PC-3 (cell line): Measurements from ENCODE around the gene INCA1. TPM values are rescaled to one million over a fixed set of nuclear protein-coding genes. Genes with fewer than 3 reads are reported as not detected.

Source experiments
- ATAC-seq: fragments of 200-7000 bp; cut with Tn5 transposase; 2 replicates; pipeline ENCODE4 v1.9.1; 2020; ENCODE audit warnings: mild to moderate bottlenecking, moderate library complexity
- BruUV-seq: library from RNA; stranded (reverse); fragments of 400-500 nt; replicated peaks from 2 replicates; lab custom pipeline; 2021; lab: Mats Ljungman, UMichigan
- CTCF ChIA-PET: fragments of 300-600 bp; sonication (Branson Sonifier 250); formaldehyde crosslinking; loops from one replicate; lab custom pipeline; 2022; ENCODE audit warnings: antibody characterized with exemption; lab: Charles Lee
- POLR2A ChIA-PET: fragments of 300-600 bp; sonication (Branson Sonifier 250); formaldehyde crosslinking; loops from one replicate; lab custom pipeline; 2022; ENCODE audit warnings: antibody characterized with exemption; ENCODE audit not compliant: unreplicated experiment; lab: Charles Lee
- DNase-seq: peaks from one replicate; pipeline ENCODE4 v3.0.0-alpha.2; 2015
- H2AFZ ChIP-seq: fragments of 300-600 bp; sonication (generic); 2 replicates; pipeline ENCODE4 v1.6.0; 2016; ENCODE audit warnings: antibody characterized with exemption, low read length
- H3F3A ChIP-seq: fragments of 300-600 bp; sonication (generic); one replicate; pipeline ENCODE4 v1.6.0; 2017; ENCODE audit warnings: antibody characterized with exemption, low read length, control low read depth, mild to moderate bottlenecking; ENCODE audit not compliant: unreplicated experiment
- H3K27ac ChIP-seq: fragments of 300-600 bp; sonication (generic); 2 replicates; pipeline ENCODE4 v1.5.1; 2016; ENCODE audit warnings: mild to moderate bottlenecking, low read length
- H3K27me3 ChIP-seq: fragments of 300-600 bp; sonication (generic); 2 replicates; pipeline ENCODE4 v1.6.1; 2016; ENCODE audit warnings: low read length, mixed read lengths
- H3K36me3 ChIP-seq: fragments of 300-600 bp; sonication (generic); 2 replicates; pipeline ENCODE4 v1.6.1; 2016; ENCODE audit warnings: low read depth, mixed run types, low read length, mixed read lengths
- H3K4me1 ChIP-seq: fragments of 300-600 bp; sonication (generic); 2 replicates; pipeline ENCODE4 v1.5.1; 2016; ENCODE audit warnings: low read length; ENCODE audit not compliant: insufficient read depth
- H3K4me2 ChIP-seq: fragments of 300-600 bp; sonication (generic); 2 replicates; pipeline ENCODE4 v1.6.0; 2016; ENCODE audit warnings: low read length
- H3K4me3 ChIP-seq: fragments of 300-600 bp; sonication (generic); 2 replicates; pipeline ENCODE4 v1.5.1; 2016; ENCODE audit warnings: mild to moderate bottlenecking, low read length, mixed read lengths
- H3K79me2 ChIP-seq: fragments of 300-600 bp; sonication (generic); 2 replicates; pipeline ENCODE4 v1.6.1; 2017; ENCODE audit warnings: low read length, mixed read lengths
- H3K9ac ChIP-seq: fragments of 300-600 bp; sonication (generic); 2 replicates; pipeline ENCODE4 v1.6.0; 2016; ENCODE audit warnings: mild to moderate bottlenecking, low read length
- H3K9me2 ChIP-seq: fragments of 300-600 bp; sonication (generic); replicated peaks from 2 replicates; pipeline ENCODE4 v1.6.1; 2016; ENCODE audit warnings: mixed run types, low read length, mixed read lengths
- H3K9me3 ChIP-seq: fragments of 300-600 bp; sonication (generic); 2 replicates; pipeline ENCODE4 v1.6.1; 2016; ENCODE audit warnings: low read length, mixed read lengths
- H4K20me1 ChIP-seq: fragments of 300-600 bp; sonication (generic); 2 replicates; pipeline ENCODE4 v1.6.1; 2016; ENCODE audit warnings: low read length, mixed read lengths
- CTCF ChIP-seq: fragments of 300-600 bp; sonication (generic); conservative IDR thresholded peaks from 2 replicates; pipeline ENCODE4 v1.5.1; 2017; ENCODE audit warnings: antibody characterized with exemption, low read depth, mild to moderate bottlenecking, low read length
- EZH2 ChIP-seq: fragments of 300-600 bp; sonication (generic); IDR thresholded peaks from one replicate; pipeline ENCODE4 v1.6.1; 2017; ENCODE audit warnings: antibody characterized with exemption, mild to moderate bottlenecking, low read length; ENCODE audit not compliant: unreplicated experiment
- EZH2phosphoT487 ChIP-seq: fragments of 300-600 bp; sonication (generic); IDR thresholded peaks from 2 replicates; pipeline ENCODE4 v1.6.1; 2018; ENCODE audit warnings: mild to moderate bottlenecking, antibody characterized with exemption, low read length, borderline replicate concordance
- intact Hi-C: fragments of 100-400 bp; cut with micrococcal nuclease; formaldehyde crosslinking; loops from 2 replicates; pipeline ENCODE4 v1.9.0; 2023
- total RNA-seq: library from RNA; depleted of rRNA; stranded (reverse); fragments of >200 nt; gene quantifications from 2 replicates; pipeline ENCODE4 v1.2.3, GENCODE V29; 2014

INCA1 gene
- total RNA-seq, 1 experiment from 2014 or later = not detected

- Histone ChIP-seq H3K9me3 (no peaks in the 10 kb centered on the region), H3K4me3 (peak overlapping the region; percentile 90), H3K79me2 (peaks cover 82% of the 10 kb centered on the region), H3K4me2 (peak overlapping the region; percentile 98), H3K36me3 (peaks cover 28% of the 10 kb centered on the region), H3K27me3 (no peaks in the 10 kb centered on the region), H2AFZ (no peak overlapping the region), H3K4me1 (peaks cover 32% of the 10 kb centered on the region), H3K9me2 (no peaks in the 10 kb centered on the region), H4K20me1 (peaks cover 26% of the 10 kb centered on the region), H3K9ac (peak overlapping the region; percentile 36; the same call in 1 of the 2 replicates), H3F3A (no peaks in the 10 kb centered on the region), H3K27ac (peak overlapping the region; percentile 74)
- peak; percentile 93 for DNase-seq
- intact Hi-C loops = no loop called here
- ATAC-seq = peak; percentile 27
- CTCF ChIA-PET = no interaction called here
- BruUV-seq = no TSS peak
- POLR2A ChIA-PET = interaction anchor here (0.5 to 0.6 kb wide), 2 partner anchors 18 to 21 kb away, joined by 3 read pairs; no protein-coding TSS in a partner anchor
- TF ChIP-seq EZH2phosphoT487 = no peak
- TF ChIP-seq EZH2 = no peak
- no peak for TF ChIP-seq CTCF
Measured at GRCh38 chr17:4945176-4945943, 52.0 kb downstream of the INCA1 start.

- no TSS peak for BruUV-seq
- no peaks in the 10 kb centered on the region for H3K9me2 ChIP-seq
- H3K4me3 ChIP-seq = peak overlapping the region; percentile 43; the same call in 1 of the 2 replicates
- peaks cover 28% of the 10 kb centered on the region for H3K36me3 ChIP-seq
- no peak for TF ChIP-seq EZH2phosphoT487
- TF ChIP-seq EZH2 = no peak
- TF ChIP-seq CTCF = no peak
- peak overlapping the region; percentile 18; the same call in 1 of the 2 replicates for H3K9ac ChIP-seq
- no peaks in the 10 kb centered on the region for H3K27me3 ChIP-seq
- POLR2A ChIA-PET = no interaction called here
- H4K20me1 ChIP-seq = peaks cover 26% of the 10 kb centered on the region
- H3K4me1 ChIP-seq = peaks cover 29% of the 10 kb centered on the region
- H3K9me3 ChIP-seq = no peaks in the 10 kb centered on the region
- intact Hi-C loops = loop anchor here (5.0 kb wide), 1 partner anchor 37 kb away; no protein-coding TSS in a partner anchor
- DNase-seq (no peak), ATAC-seq (no peak)
- CTCF ChIA-PET = no interaction called here
- H3K4me2 ChIP-seq = peak overlapping the region; percentile 70
- peaks cover 82% of the 10 kb centered on the region for H3K79me2 ChIP-seq
- H3K27ac ChIP-seq = peak overlapping the region; percentile 74
- no peaks in the 10 kb centered on the region for H3F3A ChIP-seq
- H2AFZ ChIP-seq = no peak overlapping the region
Measured at GRCh38 chr17:4944554-4945175, 52.7 kb downstream of the INCA1 start.
